ENCODE results near the gene CD3D.

DNA sequence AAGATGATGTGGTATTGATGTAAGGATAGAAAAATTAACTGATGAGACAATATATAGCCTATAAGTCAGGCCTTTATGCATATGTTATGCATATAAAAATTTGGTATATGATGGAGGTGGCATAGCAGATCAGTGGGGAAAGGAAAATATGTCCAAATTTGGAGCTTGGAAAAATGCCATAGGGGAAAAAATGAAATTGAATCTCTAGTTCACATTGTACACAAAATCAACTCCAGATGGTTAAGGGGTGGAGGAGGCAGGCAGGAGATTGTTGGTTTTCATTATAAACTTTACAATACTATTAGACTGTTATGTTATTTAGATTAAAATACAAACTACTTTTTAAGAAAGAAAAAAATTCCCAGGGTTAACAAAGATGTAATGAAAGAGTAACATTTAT lies 53.1 kb downstream of the CD3D start:
- TF ChIP-seq, protein P1, sequence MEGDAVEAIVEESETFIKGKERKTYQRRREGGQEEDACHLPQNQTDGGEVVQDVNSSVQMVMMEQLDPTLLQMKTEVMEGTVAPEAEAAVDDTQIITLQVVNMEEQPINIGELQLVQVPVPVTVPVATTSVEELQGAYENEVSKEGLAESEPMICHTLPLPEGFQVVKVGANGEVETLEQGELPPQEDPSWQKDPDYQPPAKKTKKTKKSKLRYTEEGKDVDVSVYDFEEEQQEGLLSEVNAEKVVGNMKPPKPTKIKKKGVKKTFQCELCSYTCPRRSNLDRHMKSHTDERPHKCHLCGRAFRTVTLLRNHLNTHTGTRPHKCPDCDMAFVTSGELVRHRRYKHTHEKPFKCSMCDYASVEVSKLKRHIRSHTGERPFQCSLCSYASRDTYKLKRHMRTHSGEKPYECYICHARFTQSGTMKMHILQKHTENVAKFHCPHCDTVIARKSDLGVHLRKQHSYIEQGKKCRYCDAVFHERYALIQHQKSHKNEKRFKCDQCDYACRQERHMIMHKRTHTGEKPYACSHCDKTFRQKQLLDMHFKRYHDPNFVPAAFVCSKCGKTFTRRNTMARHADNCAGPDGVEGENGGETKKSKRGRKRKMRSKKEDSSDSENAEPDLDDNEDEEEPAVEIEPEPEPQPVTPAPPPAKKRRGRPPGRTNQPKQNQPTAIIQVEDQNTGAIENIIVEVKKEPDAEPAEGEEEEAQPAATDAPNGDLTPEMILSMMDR (IDR thresholded peaks at IDR 0.05; ENCODE audit: insufficient read depth, low read depth, low read length) = no peak
- TF ChIP-seq EZH2 (IDR thresholded peaks at IDR 0.05; ENCODE audit: insufficient read depth, low read length) = no peak

Data from astrocyte (in vitro differentiated cells and primary cell).